Tibial nerve (tissue), 4 donors: ENCODE results near the gene AGBL1. TPM values are rescaled to one million over a fixed set of nuclear protein-coding genes. Genes with fewer than 3 reads are reported as not detected.

Source experiments
- DNase-seq, 2 donors: peaks; one replicate each; pipeline ENCODE4 v3.0.0-alpha.2; 2019; ENCODE audit warnings: low spot score in 2 of 2
- H3K27ac ChIP-seq, 4 donors: fragments of 200-600 bp; sonication (generic) in 3 of 4; one replicate each; pipeline ENCODE4 v1.5.1; 2017 to 2019; ENCODE audit warnings: mild to moderate bottlenecking in 1 of 4
- H3K27me3 ChIP-seq, 2 donors: fragments of 200-600 bp; sonication (generic) in 1 of 2; one replicate each; pipeline versions ENCODE4 v1.5.1 to v1.6.0; 2017 to 2019
- H3K36me3 ChIP-seq, 3 donors: fragments of 200-600 bp; sonication (generic); one replicate each; pipeline ENCODE4 v1.5.1; 2018 to 2019
- H3K4me1 ChIP-seq, 4 donors: fragments of 200-600 bp; sonication (generic) in 3 of 4; one replicate each; pipeline ENCODE4 v1.5.1; 2017 to 2019
- H3K4me3 ChIP-seq, 4 donors: fragments of 200-600 bp; sonication (generic) in 3 of 4; one replicate each; pipeline ENCODE4 v1.5.1; 2017 to 2019; ENCODE audit warnings: mild to moderate bottlenecking in 1 of 4, moderate library complexity in 1 of 4
- H3K9me3 ChIP-seq, 4 donors: fragments of 200-600 bp; sonication (generic) in 3 of 4; one replicate each; pipeline ENCODE4 v1.5.1; 2017 to 2019
- CTCF ChIP-seq, 5 experiments: fragments of 200-600 bp in 3 of 5; fragments of 450-650 bp in 2 of 5; sonication (generic) in 3 of 5; IDR thresholded peaks; one replicate each; pipeline ENCODE4 v1.5.1; 2016 to 2019; ENCODE audit warnings: antibody characterized with exemption in 5 of 5, mild to moderate bottlenecking in 3 of 5, moderate library complexity in 2 of 5
- EP300 ChIP-seq, 2 donors: sonication (generic); formaldehyde crosslinking; IDR thresholded peaks; one replicate each; pipeline ENCODE4 v1.6.1; 2017; ENCODE audit warnings: antibody characterized with exemption in 2 of 2, mild to moderate bottlenecking in 1 of 2
- POLR2A ChIP-seq, 2 donors: fragments of 450-650 bp; IDR thresholded peaks; one replicate each; pipeline ENCODE4 v1.6.1; 2017; ENCODE audit warnings: antibody characterized with exemption in 2 of 2, mild to moderate bottlenecking in 2 of 2, moderate library complexity in 2 of 2
- WGBS, 2 donors: methylation state at CpG; one replicate each; pipeline ENCODE4 v1.1.5; 2018; 5-methylcytosine and 5-hydroxymethylcytosine counted together
- total RNA-seq, 4 donors: library from RNA; depleted of rRNA; stranded (reverse); fragments of >200 nt; gene quantifications; one replicate each; pipeline ENCODE4 v1.1.0, GENCODE V29; 2016

The AGBL1 gene
- total RNA-seq, 4 donors from 2014 or later, result under 0.01 to 1.2 (median 0.21) TPM; not detected in 1

GRCh38 chr15:86969364-86969763 lies 889.7 kb downstream of the AGBL1 start:
- Histone ChIP-seq H3K9me3 (no peaks in the 10 kb centered on the region), H3K27me3 (no peaks in the 10 kb centered on the region), H3K4me3 (no peak overlapping the region), H3K27ac (no peak overlapping the region), H3K36me3 (no peaks in the 10 kb centered on the region), H3K4me1 (no peaks in the 10 kb centered on the region)
- DNase-seq, result no peak
- 86 to 90% methylated on average over 4 of the region's 4 CpGs for WGBS, 2 donors
- TF ChIP-seq CTCF (IDR thresholded peaks at IDR 0.05) (no peak), POLR2A (IDR thresholded peaks at IDR 0.05) (no peak), EP300 (IDR thresholded peaks at IDR 0.05) (no peak)

DNA sequence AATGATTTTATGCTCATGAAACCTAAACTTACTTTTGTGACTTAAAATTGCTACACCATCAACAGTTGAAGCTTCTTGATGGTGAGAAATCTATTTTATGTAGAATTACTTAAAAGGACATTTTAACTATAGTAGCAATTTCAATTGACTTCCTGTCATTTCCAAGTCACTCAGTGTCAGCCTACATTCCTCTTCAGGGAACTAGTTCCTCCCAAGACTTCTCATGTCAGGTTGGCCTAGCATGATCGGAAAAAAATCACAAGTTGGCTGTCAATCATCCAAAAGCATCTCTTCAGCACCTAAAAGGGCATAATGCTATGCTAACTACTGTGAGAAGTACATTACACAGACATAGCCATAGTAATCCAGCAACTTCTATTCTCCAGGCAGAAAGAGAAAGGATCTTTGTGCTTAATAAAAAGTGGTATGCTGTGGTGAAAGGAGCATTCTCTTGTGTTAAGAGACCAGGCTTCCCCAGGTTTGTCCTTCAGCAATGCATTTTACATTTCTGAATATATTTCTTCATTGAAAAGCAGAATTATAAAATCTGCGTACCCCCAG lies 893.7 kb downstream of the AGBL1 start:
- Histone ChIP-seq H3K36me3 (no peaks in the 10 kb centered on the region), H3K27me3 (no peaks in the 10 kb centered on the region), H3K27ac (no peak overlapping the region), H3K4me3 (no peak overlapping the region), H3K9me3 (no peaks in the 10 kb centered on the region), H3K4me1 (no peaks in the 10 kb centered on the region)
- no peak for TF ChIP-seq POLR2A (IDR thresholded peaks at IDR 0.05)
- no peak for TF ChIP-seq EP300 (IDR thresholded peaks at IDR 0.05)
- TF ChIP-seq CTCF (IDR thresholded peaks at IDR 0.05), result no peak
- DNase-seq, result no peak
- 52 to 79% methylated on average over 2 of the region's 2 CpGs for WGBS, 2 donors

DNA sequence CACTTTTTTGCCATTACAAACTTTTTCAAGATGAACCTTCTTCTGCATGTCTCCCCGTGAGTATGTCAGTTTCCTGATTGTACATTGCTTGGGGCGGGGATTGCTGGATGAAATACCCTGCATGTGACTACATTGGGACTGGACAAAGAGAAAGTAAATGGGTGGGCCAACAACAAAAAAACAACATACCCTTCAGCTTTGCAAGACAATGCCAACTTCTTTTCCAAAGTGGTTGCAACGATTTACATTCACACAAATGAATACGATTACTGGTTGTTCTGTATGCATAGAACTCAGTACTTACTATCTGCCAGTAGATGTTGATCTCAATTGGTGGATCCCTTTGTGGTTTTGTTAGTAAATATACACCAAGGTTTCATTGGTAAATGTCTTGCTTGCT lies 908.4 kb downstream of the AGBL1 start:
- 76 to 83% methylated on average over 4 of the region's 4 CpGs for WGBS, 2 donors
- Histone ChIP-seq H3K36me3 (no peaks in the 10 kb centered on the region), H3K4me3 (no peak overlapping the region), H3K27me3 (no peaks in the 10 kb centered on the region), H3K27ac (no peak overlapping the region), H3K9me3 (no peaks in the 10 kb centered on the region), H3K4me1 (no peaks in the 10 kb centered on the region)
- TF ChIP-seq EP300 (IDR thresholded peaks at IDR 0.05) (no peak), POLR2A (IDR thresholded peaks at IDR 0.05) (no peak), CTCF (IDR thresholded peaks at IDR 0.05) (no peak)
- no peak for DNase-seq

DNA sequence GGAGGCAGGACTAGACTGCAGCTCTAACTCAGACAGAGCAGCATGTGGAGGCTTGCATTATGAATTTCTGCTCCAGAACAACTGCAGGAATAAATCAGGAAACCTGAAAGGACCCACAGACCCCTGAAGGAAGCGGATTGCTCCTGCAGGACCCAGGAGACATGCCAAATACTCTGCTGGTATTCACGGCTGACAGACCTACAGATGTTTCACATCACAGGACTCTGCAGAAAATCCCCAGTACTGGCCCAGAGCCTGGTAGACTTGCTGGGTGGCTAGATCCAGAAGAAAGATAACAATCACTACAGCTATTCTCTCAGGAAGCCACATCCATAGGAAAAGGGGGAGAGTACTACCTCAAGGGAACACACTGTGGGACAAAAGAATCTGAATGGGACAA lies 942.1 kb downstream of the AGBL1 start:
- Histone ChIP-seq H3K9me3 (peaks cover 0 to 27% (median 2%) of the 10 kb centered on the region in 4 donors), H3K27me3 (no peaks in the 10 kb centered on the region), H3K4me3 (no peak overlapping the region), H3K27ac (no peak overlapping the region), H3K4me1 (no peaks in the 10 kb centered on the region), H3K36me3 (no peaks in the 10 kb centered on the region)
- 72 to 90% methylated on average over 2 of the region's 2 CpGs for WGBS, 2 donors
- TF ChIP-seq EP300 (IDR thresholded peaks at IDR 0.05) (no peak), POLR2A (IDR thresholded peaks at IDR 0.05) (no peak), CTCF (IDR thresholded peaks at IDR 0.05) (no peak)
- no peak for DNase-seq

DNA sequence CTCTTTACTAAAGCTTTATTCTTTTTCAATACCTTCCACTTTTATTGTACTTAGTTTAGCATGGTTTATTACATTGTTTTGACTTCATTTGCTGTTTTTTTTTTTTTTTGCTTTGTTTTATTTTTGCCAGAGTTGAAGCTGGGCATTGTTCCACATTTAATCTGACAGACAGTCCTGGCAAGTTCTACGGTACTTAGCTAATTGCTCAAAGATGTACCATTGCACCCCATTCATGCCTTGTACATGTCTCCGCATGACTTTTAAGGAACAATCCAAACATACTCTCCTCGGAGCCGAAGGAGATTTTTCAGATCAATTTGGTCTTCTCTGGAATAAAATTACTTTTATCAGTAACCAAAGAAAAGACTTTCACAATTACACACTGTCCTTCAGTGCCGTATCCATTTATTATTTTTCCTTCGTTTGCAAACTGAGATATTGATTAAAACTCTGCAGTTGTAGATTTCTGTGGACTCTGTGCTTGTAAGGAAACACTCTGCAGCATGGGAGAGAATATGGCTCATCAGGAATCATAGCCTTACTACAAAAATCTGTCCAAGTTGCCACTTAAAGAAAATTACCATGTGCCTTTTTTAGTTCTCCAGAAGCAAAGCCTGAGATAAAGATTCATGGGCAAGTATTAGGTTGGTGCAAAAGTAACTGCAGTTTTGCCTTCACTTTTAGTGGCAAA lies 952.0 kb downstream of the AGBL1 start:
- TF ChIP-seq CTCF (IDR thresholded peaks at IDR 0.05), result no peak
- no peak for TF ChIP-seq POLR2A (IDR thresholded peaks at IDR 0.05)
- no peak for TF ChIP-seq EP300 (IDR thresholded peaks at IDR 0.05)
- Histone ChIP-seq H3K4me1 (peaks cover 0 to 8% (median 0%) of the 10 kb centered on the region in 4 donors), H3K27ac (no peak overlapping the region), H3K36me3 (no peaks in the 10 kb centered on the region), H3K27me3 (no peaks in the 10 kb centered on the region), H3K9me3 (peaks cover 0 to 3% (median 0%) of the 10 kb centered on the region in 4 donors), H3K4me3 (no peak overlapping the region)
- WGBS, 2 donors, result 32 to 40% methylated on average over 6 of the region's 6 CpGs
- no peak for DNase-seq
